Measurements from ENCODE around the gene BTF3.
A peak's percentile ranks its signal among the peaks of the same experiment; 100 is the strongest.

- TF ChIP-seq CTCF (IDR thresholded peaks at IDR 0.05) (peak; percentile 64 to 87 (median 75)), POLR2A (IDR thresholded peaks at IDR 0.05) (no peak)
Observed at GRCh38 chr5:73451224-73452130, 46.8 kb upstream of the BTF3 start.
